HCT116 (cell line): ENCODE data around the gene SMTNL1. TPM values are rescaled to one million over a fixed set of nuclear protein-coding genes. Genes with fewer than 3 reads are reported as not detected.

Experiments
- ATAC-seq: fragments of 200-7000 bp; cut with Tn5 transposase; 2 replicates; pipeline ENCODE4 v1.9.1; 2020; ENCODE audit warnings: mild to moderate bottlenecking, moderate library complexity
- BruUV-seq: library from RNA; stranded (reverse); fragments of 400-500 nt; replicated peaks from 2 replicates; lab custom pipeline; 2021; lab: Mats Ljungman, UMichigan
- CTCF ChIA-PET: fragments of 300-600 bp; sonication (Branson Sonifier 250); formaldehyde crosslinking; loops from one replicate; lab custom pipeline; 2021; ENCODE audit warnings: antibody characterized with exemption; lab: Charles Lee
- POLR2A ChIA-PET: fragments of 300-600, 350-600 bp; sonication (Branson Sonifier 250); formaldehyde crosslinking; loops from one replicate; lab custom pipeline; 2021; ENCODE audit warnings: antibody characterized with exemption; lab: Charles Lee
- RAD21 ChIA-PET, 2 experiments: fragments of 300-600 bp; sonication (Branson Sonifier 250); formaldehyde crosslinking; loops; one replicate each; lab custom pipeline; 2023; ENCODE audit warnings: low total read pairs in 2 of 2; ENCODE audit not compliant: uncharacterized antibody in 2 of 2, unreplicated experiment in 2 of 2, low non-redundant PET in 1 of 2; lab: Charles Lee
- DNase-seq: peaks from one replicate; pipeline ENCODE4 v3.0.0-alpha.2; 2010; ENCODE audit warnings: low read depth, low spot score
- H2AFZ ChIP-seq: fragments of 200-600 bp; shearing (Covaris generic), sonication (generic); 2 replicates; pipeline ENCODE4 v1.6.1; 2017; ENCODE audit warnings: low read depth, mixed run types, mixed read lengths, antibody characterized with exemption, low read length; ENCODE audit not compliant: poor library complexity, severe bottlenecking
- H3K27ac ChIP-seq: 2 replicates; pipeline ENCODE4 v1.5.1; 2012; ENCODE audit warnings: low read depth, low read length
- H3K27me3 ChIP-seq: fragments of 200-600 bp; sonication (generic); 2 replicates; pipeline ENCODE4 v1.6.1; 2016; ENCODE audit warnings: mixed run types, low read length, mixed read lengths; ENCODE audit not compliant: insufficient read depth
- H3K36me3 ChIP-seq, 2 experiments: fragments of 200-500 bp in 1 of 2; fragments of 200-600 bp in 1 of 2; sonication (Bioruptor generic) in 1 of 2; sonication (generic) in 1 of 2; 2 replicates each; pipeline versions ENCODE4 v1.5.1 to v1.6.1; 2014 to 2016; ENCODE audit warnings: low read length in 2 of 2, inconsistent platforms in 1 of 2, mixed read lengths in 1 of 2, mixed run types in 1 of 2; ENCODE audit not compliant: insufficient read depth in 2 of 2, control insufficient read depth in 1 of 2
- H3K4me1 ChIP-seq, 2 experiments: fragments of 200-600 bp in 1 of 2; sonication (generic) in 1 of 2; 2 replicates each; pipeline versions ENCODE4 v1.5.1 to v1.6.1; 2012 to 2017; ENCODE audit warnings: low read length in 2 of 2, inconsistent platforms in 1 of 2, mild to moderate bottlenecking in 1 of 2, mixed read lengths in 1 of 2, mixed run types in 1 of 2, moderate library complexity in 1 of 2; ENCODE audit not compliant: insufficient read depth in 2 of 2, control insufficient read depth in 1 of 2
- H3K4me2 ChIP-seq: fragments of 200-600 bp; sonication (generic); 2 replicates; pipeline ENCODE4 v1.6.1; 2017; ENCODE audit warnings: mixed run types, low read length, mixed read lengths
- H3K4me3 ChIP-seq, 2 experiments: fragments of 200-600 bp in 1 of 2; sonication (generic) in 1 of 2; replicated peaks in 1 of 2; 2 replicates each; pipeline ENCODE4 v1.5.1; 2011 to 2016; ENCODE audit warnings: low read length in 2 of 2, control low read depth in 1 of 2, low read depth in 1 of 2, mild to moderate bottlenecking in 1 of 2, mixed read lengths in 1 of 2, mixed run types in 1 of 2
- H3K79me2 ChIP-seq: fragments of 200-600 bp; sonication (generic); 2 replicates; pipeline ENCODE4 v1.6.1; 2017; ENCODE audit warnings: mild to moderate bottlenecking, mixed run types, low read length, moderate library complexity, mixed read lengths; ENCODE audit not compliant: insufficient read depth
- H3K9ac ChIP-seq: fragments of 200-600 bp; sonication (generic); 2 replicates; pipeline ENCODE4 v1.6.1; 2016; ENCODE audit warnings: low read length, mixed read lengths
- H3K9me2 ChIP-seq: fragments of 200-600 bp; sonication (generic), shearing (Covaris generic); 2 replicates; pipeline ENCODE4 v1.6.1; 2017; ENCODE audit warnings: mixed run types, mild to moderate bottlenecking, moderate library complexity; ENCODE audit not compliant: insufficient read depth
- H3K9me3 ChIP-seq, 2 experiments: fragments of 200-500 bp in 1 of 2; fragments of 200-600 bp in 1 of 2; sonication (Bioruptor generic) in 1 of 2; sonication (generic) in 1 of 2; 2 replicates each; pipeline ENCODE4 v1.6.1; 2014 to 2017; ENCODE audit warnings: low read length in 2 of 2, mixed read lengths in 2 of 2, inconsistent platforms in 1 of 2, low read depth in 1 of 2, mild to moderate bottlenecking in 1 of 2, mixed run types in 1 of 2, moderate library complexity in 1 of 2; ENCODE audit not compliant: control insufficient read depth in 1 of 2, insufficient read depth in 1 of 2
- H4K20me1 ChIP-seq: fragments of 200-600 bp; sonication (generic), shearing (Covaris generic); 2 replicates; pipeline ENCODE4 v1.6.1; 2017; ENCODE audit warnings: mixed run types, mild to moderate bottlenecking, moderate library complexity; ENCODE audit not compliant: insufficient read depth
- CBX3 ChIP-seq: IDR thresholded peaks from 2 replicates; pipeline ENCODE4 v1.6.1; 2012; ENCODE audit warnings: low read depth
- CEBPB ChIP-seq: IDR thresholded peaks from 2 replicates; pipeline ENCODE4 v1.6.1; 2012; ENCODE audit warnings: low read depth
- CTCF ChIP-seq, 3 experiments: fragments of 200-600 bp in 1 of 3; sonication (generic) in 1 of 3; IDR thresholded peaks in 2 of 3; conservative IDR thresholded peaks in 1 of 3; 2 replicates each; pipeline ENCODE4 v1.5.1; 2012 to 2017; ENCODE audit warnings: low read depth in 2 of 3, low read length in 2 of 3, antibody characterized with exemption in 1 of 3, borderline replicate concordance in 1 of 3, control low read depth in 1 of 3, mild to moderate bottlenecking in 1 of 3, mixed read lengths in 1 of 3, mixed run types in 1 of 3, moderate library complexity in 1 of 3; ENCODE audit not compliant: insufficient read depth in 1 of 3
- ELF1 ChIP-seq: IDR thresholded peaks from 2 replicates; pipeline ENCODE4 v1.6.1; 2012; ENCODE audit warnings: low read depth, borderline replicate concordance
- EZH2phosphoT487 ChIP-seq: fragments of 200-600 bp; IDR thresholded peaks from 2 replicates; pipeline ENCODE4 v1.6.1; 2018; ENCODE audit warnings: antibody characterized with exemption, borderline replicate concordance
- JUND ChIP-seq: IDR thresholded peaks from 2 replicates; pipeline ENCODE4 v1.6.1; 2012
- POLR2A ChIP-seq: IDR thresholded peaks from 2 replicates; pipeline ENCODE4 v1.7.0; 2011; ENCODE audit warnings: borderline replicate concordance; ENCODE audit not compliant: insufficient read depth, insufficient read length; ENCODE audit errors: extremely low read depth
- POLR2AphosphoS5 ChIP-seq: IDR thresholded peaks from 2 replicates; pipeline ENCODE4 v1.6.1; 2011; ENCODE audit warnings: mild to moderate bottlenecking, low read depth, low read length, moderate library complexity
- SIN3A ChIP-seq: IDR thresholded peaks from 2 replicates; pipeline ENCODE4 v1.6.1; 2012; ENCODE audit warnings: low read depth
- SP1 ChIP-seq: IDR thresholded peaks from 2 replicates; pipeline ENCODE4 v1.6.1; 2012; ENCODE audit warnings: low read depth
- SRF ChIP-seq: IDR thresholded peaks from 2 replicates; pipeline ENCODE4 v1.6.1; 2012; ENCODE audit warnings: low read depth
- TCF7L2 ChIP-seq: IDR thresholded peaks from 2 replicates; pipeline ENCODE4 v1.7.0; 2011; ENCODE audit warnings: borderline replicate concordance, inconsistent platforms; ENCODE audit not compliant: insufficient read depth, insufficient read length; ENCODE audit errors: extremely low read depth
- ZFX ChIP-seq: fragments of 450-650 bp; IDR thresholded peaks from 2 replicates; pipeline ENCODE4 v1.6.1; 2017
- ZNF274 ChIP-seq: fragments of 200-500 bp; sonication (Bioruptor generic); IDR thresholded peaks from 2 replicates; pipeline ENCODE4 v1.6.1; 2014; ENCODE audit warnings: mild to moderate bottlenecking, low read depth, low read length, inconsistent platforms
- intact Hi-C: fragments of 100-400 bp; cut with micrococcal nuclease; formaldehyde crosslinking; loops from 2 replicates; pipeline ENCODE4 v1.10.0; 2022
- total RNA-seq: library from RNA; stranded (reverse); gene quantifications from one replicate; pipeline ENCODE4 v1.2.1, GENCODE V29; 2021; ENCODE audit not compliant: unreplicated experiment
- TF ChIP-seq, protein P1 (sequence below): IDR thresholded peaks from 2 replicates; pipeline ENCODE4 v1.6.1; 2011; ENCODE audit warnings: mild to moderate bottlenecking, low read length, moderate library complexity; ENCODE audit not compliant: insufficient replicate concordance; ENCODE audit errors: extremely low read depth
- TF ChIP-seq, protein P2 (sequence below): IDR thresholded peaks from 2 replicates; pipeline ENCODE4 v1.6.1; 2012

SMTNL1 gene
- total RNA-seq, 1 experiment from 2014 or later, result not detected

DNA sequence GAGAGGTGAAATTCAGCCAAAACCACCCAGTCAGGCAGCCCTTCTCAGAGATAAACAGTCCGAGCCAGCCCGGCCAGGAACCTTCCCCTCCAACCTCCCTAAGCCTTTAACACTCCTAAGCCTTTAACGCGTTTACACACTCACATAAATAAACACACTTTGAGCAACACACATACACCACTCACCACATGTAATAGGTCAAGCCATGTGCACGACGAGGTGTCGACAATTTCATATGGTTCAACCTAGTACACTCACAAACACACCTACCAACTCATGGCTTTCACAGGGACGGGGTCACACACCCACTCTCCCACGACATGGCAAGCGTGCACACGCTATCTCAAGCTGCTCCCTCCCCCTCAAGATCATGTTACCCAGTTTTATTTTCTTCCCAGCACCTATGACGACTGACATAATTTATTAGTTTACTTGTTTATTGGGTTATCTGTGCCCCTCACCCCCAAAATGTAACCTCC, 37.4 kb upstream of the SMTNL1 start:
- TF ChIP-seq EZH2phosphoT487, result no peak
- TF ChIP-seq ZNF274, result no peak
- no peak for TF ChIP-seq ZFX
- TF ChIP-seq JUND, result no peak
- no peak for TF ChIP-seq POLR2AphosphoS5
- no peak for TF ChIP-seq SRF
- TF ChIP-seq CBX3, result no peak
- no peak for TF ChIP-seq POLR2A
- no peak for TF ChIP-seq ELF1
- TF ChIP-seq TCF7L2, result no peak
- TF ChIP-seq, protein P1, sequence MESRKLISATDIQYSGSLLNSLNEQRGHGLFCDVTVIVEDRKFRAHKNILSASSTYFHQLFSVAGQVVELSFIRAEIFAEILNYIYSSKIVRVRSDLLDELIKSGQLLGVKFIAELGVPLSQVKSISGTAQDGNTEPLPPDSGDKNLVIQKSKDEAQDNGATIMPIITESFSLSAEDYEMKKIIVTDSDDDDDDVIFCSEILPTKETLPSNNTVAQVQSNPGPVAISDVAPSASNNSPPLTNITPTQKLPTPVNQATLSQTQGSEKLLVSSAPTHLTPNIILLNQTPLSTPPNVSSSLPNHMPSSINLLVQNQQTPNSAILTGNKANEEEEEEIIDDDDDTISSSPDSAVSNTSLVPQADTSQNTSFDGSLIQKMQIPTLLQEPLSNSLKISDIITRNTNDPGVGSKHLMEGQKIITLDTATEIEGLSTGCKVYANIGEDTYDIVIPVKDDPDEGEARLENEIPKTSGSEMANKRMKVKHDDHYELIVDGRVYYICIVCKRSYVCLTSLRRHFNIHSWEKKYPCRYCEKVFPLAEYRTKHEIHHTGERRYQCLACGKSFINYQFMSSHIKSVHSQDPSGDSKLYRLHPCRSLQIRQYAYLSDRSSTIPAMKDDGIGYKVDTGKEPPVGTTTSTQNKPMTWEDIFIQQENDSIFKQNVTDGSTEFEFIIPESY, result no peak
- no peak for TF ChIP-seq CTCF (IDR thresholded peaks at IDR 0.05 in 2 of 3, conservative IDR thresholded peaks at IDR 0.05 in 1 of 3; ENCODE audit: borderline replicate concordance in 1 of 3, insufficient read depth in 1 of 3, low read depth in 2 of 3, low read length in 2 of 3)
- TF ChIP-seq, protein P2, sequence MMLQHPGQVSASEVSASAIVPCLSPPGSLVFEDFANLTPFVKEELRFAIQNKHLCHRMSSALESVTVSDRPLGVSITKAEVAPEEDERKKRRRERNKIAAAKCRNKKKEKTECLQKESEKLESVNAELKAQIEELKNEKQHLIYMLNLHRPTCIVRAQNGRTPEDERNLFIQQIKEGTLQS, result no peak
- no peak for TF ChIP-seq SP1
- no peak for TF ChIP-seq SIN3A
- TF ChIP-seq CEBPB, result no peak
- Histone ChIP-seq H3K4me3 (peak overlapping the region in 1 of 2 experiments; percentile 49; a peak in 1 of 4 replicates), H3K4me2 (peak overlapping the region; percentile 87), H3K27me3 (no peaks in the 10 kb centered on the region), H3K27ac (no peak overlapping the region; the same call in 1 of the 2 replicates), H3K79me2 (no peaks in the 10 kb centered on the region), H3K9me3 (no peaks in the 10 kb centered on the region), H3K36me3 (no peaks in the 10 kb centered on the region), H2AFZ (peak overlapping the region; percentile 68), H3K9me2 (no peaks in the 10 kb centered on the region), H4K20me1 (no peaks in the 10 kb centered on the region), H3K4me1 (peaks cover 9 to 17% of the 10 kb centered on the region in 2 experiments; a peak in 3 of 4 replicates), H3K9ac (peak overlapping the region; percentile 50; the same call in 1 of the 2 replicates)
- DNase-seq, result no peak
- peak; percentile 24 for ATAC-seq
- RAD21 ChIA-PET, result no interaction called here
- no TSS peak for BruUV-seq
- intact Hi-C loops, result no loop called here
- CTCF ChIA-PET, result no interaction called here
- POLR2A ChIA-PET, result no interaction called here
